A204.1 (cell line): ENCODE measurements around the gene XXYLT1.

ENCODE experiments used
- FAIRE-seq: peaks from 2 replicates; lab custom pipeline; 2012; peaks lifted over from hg19 to GRCh38; lab: Jason Lieb, UNC

The XXYLT1 gene

GRCh38 chr3:195075941-195076875 is 194.8 kb downstream of the XXYLT1 start:
- no peak for FAIRE-seq

- no peak for FAIRE-seq
Observed at GRCh38 chr3:195075199-195075940, 195.6 kb downstream of the XXYLT1 start.

- no peak for FAIRE-seq
Observed at GRCh38 chr3:195073866-195074860, 196.8 kb downstream of the XXYLT1 start.

GRCh38 chr3:195072916-195073564 is 197.9 kb downstream of the XXYLT1 start:
- FAIRE-seq, result no peak

GRCh38 chr3:195071916-195072820 is 198.8 kb downstream of the XXYLT1 start:
- FAIRE-seq, result no peak

- no peak for FAIRE-seq
Observed at GRCh38 chr3:195071011-195071728, 199.8 kb downstream of the XXYLT1 start.

- FAIRE-seq, result no peak
Observed at GRCh38 chr3:195070336-195070735, 200.6 kb downstream of the XXYLT1 start.

GRCh38 chr3:195069501-195070251 is 201.3 kb downstream of the XXYLT1 start:
- no peak for FAIRE-seq

- FAIRE-seq, result no peak
Observed at GRCh38 chr3:195068084-195069080, 202.6 kb downstream of the XXYLT1 start.

- FAIRE-seq, result no peak
Observed at GRCh38 chr3:195066441-195066841, 204.5 kb downstream of the XXYLT1 start.

GRCh38 chr3:195065864-195066185 is 205.1 kb downstream of the XXYLT1 start:
- FAIRE-seq, result no peak

- no peak for FAIRE-seq
Observed at GRCh38 chr3:195065142-195065863, 205.7 kb downstream of the XXYLT1 start.

GRCh38 chr3:195064300-195064931 is 206.5 kb downstream of the XXYLT1 start:
- no peak for FAIRE-seq

GRCh38 chr3:195063581-195064193 is 207.3 kb downstream of the XXYLT1 start:
- FAIRE-seq, result no peak

GRCh38 chr3:195062866-195063540 is 208.0 kb downstream of the XXYLT1 start:
- FAIRE-seq, result no peak
